GM12874 (cell line): ENCODE results near the gene ALLC.

Source experiments
- TF ChIP-seq, protein P1 (sequence below): IDR thresholded peaks from 2 replicates; pipeline ENCODE4 v1.5.1; 2011; ENCODE audit warnings: low read depth, mild to moderate bottlenecking, control low read depth, low read length, moderate library complexity; ENCODE audit not compliant: insufficient read depth

Gene ALLC

DNA sequence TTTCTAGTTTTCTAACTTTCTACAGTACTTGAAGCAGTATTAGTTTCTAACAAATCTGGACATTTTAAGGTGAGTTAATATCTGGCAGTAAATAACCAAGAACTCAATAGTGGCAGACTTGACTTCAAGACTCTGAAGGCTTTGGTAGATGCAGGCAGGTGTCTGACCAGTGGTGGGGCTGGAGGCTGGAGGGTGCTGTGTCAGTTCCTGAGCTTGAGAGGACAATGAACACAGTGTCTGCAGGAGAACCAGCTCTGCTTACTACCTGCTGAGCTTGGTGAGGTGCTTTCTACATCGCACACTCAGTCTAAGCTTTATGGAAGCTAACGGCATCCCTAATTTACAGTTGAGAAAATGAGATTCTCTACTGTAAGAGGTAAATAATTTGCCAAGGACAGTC, 21.2 kb downstream of the ALLC start:
- TF ChIP-seq, protein P1, sequence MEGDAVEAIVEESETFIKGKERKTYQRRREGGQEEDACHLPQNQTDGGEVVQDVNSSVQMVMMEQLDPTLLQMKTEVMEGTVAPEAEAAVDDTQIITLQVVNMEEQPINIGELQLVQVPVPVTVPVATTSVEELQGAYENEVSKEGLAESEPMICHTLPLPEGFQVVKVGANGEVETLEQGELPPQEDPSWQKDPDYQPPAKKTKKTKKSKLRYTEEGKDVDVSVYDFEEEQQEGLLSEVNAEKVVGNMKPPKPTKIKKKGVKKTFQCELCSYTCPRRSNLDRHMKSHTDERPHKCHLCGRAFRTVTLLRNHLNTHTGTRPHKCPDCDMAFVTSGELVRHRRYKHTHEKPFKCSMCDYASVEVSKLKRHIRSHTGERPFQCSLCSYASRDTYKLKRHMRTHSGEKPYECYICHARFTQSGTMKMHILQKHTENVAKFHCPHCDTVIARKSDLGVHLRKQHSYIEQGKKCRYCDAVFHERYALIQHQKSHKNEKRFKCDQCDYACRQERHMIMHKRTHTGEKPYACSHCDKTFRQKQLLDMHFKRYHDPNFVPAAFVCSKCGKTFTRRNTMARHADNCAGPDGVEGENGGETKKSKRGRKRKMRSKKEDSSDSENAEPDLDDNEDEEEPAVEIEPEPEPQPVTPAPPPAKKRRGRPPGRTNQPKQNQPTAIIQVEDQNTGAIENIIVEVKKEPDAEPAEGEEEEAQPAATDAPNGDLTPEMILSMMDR, result no peak

DNA sequence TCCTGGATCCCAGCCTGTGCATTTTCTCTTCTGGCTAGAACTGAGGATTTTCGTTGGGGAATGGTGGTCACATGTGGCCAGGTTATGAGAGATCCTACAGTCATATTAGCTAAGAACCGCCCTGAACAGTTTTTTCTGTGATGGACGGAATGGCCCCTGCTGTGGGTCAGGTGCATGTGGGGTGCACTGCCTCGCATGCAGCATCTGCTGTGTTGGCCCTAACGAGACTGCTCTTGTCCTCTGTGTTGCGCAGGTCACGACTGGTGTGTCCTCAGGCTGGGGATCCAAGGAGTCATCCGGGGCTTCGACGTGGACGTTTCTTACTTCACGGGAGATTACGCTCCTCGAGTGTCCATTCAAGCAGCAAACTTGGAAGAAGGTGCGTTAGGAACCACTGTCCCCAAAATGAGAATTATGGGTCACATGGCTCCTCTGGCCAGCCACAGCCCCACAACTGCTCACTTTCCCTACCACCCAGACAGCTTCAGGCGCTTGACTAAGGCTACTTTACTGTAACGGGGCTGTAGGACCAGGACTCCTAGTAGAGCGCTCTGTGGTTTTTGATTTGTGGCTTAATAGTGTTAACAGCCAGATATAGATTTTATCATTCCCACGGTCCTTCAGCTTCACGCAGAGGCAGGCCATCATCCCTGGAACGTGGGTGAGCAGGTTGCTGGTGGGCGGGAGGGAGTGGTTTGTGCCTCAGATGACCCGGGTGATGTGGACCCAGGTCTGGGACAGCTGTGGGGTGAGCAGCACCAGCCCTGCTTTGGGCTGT, 21.8 kb downstream of the ALLC start:
- TF ChIP-seq, protein P1, result no peak

DNA sequence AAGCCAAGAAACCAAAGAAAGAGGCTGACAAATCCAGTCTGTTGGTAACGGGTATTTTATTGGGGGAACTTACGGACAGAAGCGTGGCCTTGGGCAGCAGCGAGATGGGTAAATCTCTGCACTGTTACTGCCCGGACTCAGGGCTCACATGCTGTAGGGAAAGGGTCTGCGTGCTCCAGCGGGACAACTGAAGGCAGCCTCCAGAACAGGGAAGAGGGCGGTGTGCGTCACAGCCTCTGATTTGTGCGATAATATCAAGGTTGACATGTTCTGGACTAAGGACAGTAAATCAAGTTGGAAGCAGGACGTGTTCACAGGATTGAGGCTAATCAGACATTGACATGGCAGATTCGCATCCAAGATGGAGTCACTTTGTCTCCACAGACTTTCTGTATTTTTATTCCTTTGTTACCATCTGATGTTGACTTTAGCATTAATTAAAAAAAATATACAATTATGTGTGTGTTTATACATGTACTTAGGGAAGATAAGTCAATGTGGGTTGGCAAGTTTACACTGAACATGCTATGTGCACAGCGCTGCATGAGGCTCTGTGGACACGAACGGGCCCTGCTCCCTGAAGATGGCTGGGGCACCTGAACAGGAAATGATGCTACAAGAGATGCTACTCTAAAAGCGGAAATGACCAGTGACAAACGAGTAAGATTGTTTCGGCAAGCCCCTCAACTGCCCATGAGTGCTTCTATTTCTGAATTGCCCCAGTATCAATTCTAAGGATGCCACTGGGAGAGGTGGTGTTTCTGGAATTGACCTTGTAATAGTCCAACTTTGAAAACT, 22.7 kb downstream of the ALLC start:
- TF ChIP-seq, protein P1, result no peak

DNA sequence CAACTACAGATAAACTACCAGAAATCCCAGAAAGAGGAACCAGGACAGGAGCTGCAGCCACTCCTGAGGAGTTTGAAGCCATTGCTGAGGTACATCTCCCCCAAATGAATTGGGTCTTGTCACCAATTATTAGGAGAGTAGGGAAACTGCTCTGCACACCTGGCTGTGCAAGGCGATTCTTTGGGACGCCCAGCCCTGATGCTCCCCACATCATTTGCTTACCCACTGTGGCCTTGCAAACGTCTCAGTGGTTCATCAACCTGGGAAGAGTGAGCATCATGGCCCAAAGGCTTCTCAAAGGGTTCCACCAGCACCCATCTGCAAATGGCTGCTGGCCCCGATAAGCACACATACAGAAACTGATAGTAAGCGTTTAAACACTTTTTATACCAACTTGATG, 23.6 kb downstream of the ALLC start:
- TF ChIP-seq, protein P1, result no peak

DNA sequence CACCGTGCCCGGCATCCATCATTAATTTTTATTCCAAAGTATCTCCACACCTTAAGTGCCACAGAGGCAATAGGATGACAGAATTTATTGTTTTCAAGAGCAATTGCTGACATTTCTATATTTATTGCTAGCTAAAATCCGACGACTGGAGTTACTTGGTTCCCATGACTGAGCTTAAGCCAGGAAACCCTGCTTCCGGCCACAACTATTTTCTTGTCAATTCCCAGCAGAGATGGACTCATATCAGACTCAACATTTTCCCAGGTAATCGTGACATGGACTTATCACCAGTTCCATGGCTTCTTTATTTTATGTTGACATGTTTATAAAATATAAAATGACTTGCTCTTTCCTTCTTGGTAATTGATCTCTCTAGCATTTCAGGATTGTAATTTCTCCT, 24.8 kb downstream of the ALLC start:
- TF ChIP-seq, protein P1, result no peak

DNA sequence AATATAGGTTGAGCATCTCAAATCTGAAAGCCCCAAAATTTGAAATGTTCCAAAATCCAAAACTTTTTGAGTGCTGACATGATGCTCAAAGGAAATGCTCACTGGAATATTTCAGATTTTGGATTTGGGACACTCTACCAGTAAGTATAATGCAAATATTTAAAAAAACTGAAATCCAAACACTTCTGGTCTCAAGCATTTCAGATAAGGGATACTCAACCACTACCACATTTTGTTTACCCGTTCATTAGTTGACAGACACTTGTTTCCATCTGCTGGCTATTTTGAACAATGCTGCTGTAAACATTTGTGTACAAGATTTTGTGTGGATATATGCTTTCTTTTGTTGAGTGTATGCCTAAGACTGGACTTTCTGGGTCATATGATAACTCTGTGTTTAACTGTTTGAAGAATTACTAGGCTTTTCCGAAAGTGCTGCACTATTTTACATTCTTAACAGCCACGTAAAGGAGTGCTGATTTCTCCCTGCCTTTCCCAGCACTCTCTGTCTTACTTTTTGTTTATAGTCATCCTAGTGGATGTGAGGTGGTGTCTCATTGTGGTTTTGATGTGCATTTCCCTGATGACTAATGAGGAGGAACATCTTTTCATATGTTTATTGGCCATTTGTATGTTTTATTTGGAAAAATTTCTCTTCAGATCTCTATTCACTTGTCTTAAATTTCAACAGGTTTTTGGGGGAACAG, 25.9 kb downstream of the ALLC start:
- TF ChIP-seq, protein P1, result no peak
